ENCODE results near the gene PFDN6. TPM values are rescaled to one million over a fixed set of nuclear protein-coding genes. Genes with fewer than 3 reads are reported as not detected.

The PFDN6 gene
- total and polyA plus RNA-seq, 9 of the 15 experiments (the other 6 are each of a cell fraction or from before 2014, with no cell fraction given): 6.8 to 475 (median 216) TPM

DNA sequence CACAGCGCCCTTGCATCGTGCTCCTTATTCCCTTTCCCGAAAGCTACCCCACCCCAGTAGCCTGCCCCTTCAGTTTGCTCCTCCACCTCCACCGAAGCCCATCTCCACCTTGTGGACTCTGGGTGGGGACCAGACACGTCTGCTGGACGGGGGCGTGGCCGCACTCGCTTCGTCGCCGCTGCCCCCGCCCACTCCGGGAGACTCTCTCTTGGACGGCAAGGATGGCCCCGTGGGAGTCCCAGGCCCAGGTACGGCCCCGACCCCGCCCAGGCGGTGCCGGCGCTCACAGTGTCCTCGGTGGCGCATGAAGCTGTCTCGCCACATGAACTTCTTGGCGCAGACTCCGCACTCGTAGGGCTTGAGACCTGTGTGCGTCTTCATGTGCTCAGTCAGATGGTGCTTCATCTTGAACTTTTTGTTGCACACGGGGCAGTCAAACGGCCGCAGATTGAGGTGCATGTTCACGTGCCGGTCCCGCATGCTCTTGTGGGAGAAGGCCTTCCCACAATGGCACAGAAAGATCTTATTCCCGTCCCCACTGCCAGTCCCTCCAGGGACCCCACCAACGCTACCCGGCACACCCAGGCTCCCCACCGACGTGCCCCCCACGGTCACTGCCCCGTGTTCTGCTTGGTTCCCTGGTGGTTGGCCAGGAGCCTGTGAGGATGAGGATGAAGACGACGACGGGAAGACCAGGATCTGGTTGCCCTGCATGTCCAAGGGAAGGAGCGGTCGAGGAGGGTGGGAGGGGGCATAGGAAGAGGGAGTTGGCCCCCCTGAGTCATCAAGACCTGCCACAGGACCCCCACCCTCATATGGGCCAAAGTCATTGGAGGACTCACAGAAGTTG is 25.8 kb downstream of the PFDN6 start (continued):
- TF ChIP-seq ATF6 (CRISPR knock-in tag; IDR thresholded peaks at IDR 0.05) (0 out of 2 replicates have a peak, but pooled peaks have one; percentile 32), ZKSCAN8 (CRISPR knock-in tag; IDR thresholded peaks at IDR 0.05) (no peak), ARHGAP35 (IDR thresholded peaks at IDR 0.05; ENCODE audit: partially characterized antibody) (no peak), ZFP91 (CRISPR knock-in tag; IDR thresholded peaks at IDR 0.05) (0 out of 2 replicates have a peak, but pooled peaks have one; percentile 19), ZNF699 (CRISPR knock-in tag; IDR thresholded peaks at IDR 0.05; ENCODE audit: insufficient replicate concordance) (no peak), HMGN3 (IDR thresholded peaks at IDR 0.05; ENCODE audit: borderline replicate concordance, extremely low read depth, insufficient read length, low read depth, low read length) (peak; percentile 57), NCOR1 (IDR thresholded peaks at IDR 0.05) (peak; percentile 3; the same call in 1 of the 2 replicates), POLR2G (IDR thresholded peaks at IDR 0.05; ENCODE audit: low read depth, low read length) (peak; percentile 79), ATF1 (CRISPR knock-in tag; IDR thresholded peaks at IDR 0.05) (no peak), ATF1 (tag; IDR thresholded peaks at IDR 0.05) (peak; percentile 84), SIN3A (IDR thresholded peaks at IDR 0.05; ENCODE audit: borderline replicate concordance in 2 of 2, control insufficient read depth in 1 of 2, low read depth in 2 of 2, low read length in 2 of 2) (peak in 1 of 2 experiments; percentile 66; a peak in 2 of 4 replicates), SMAD2 (IDR thresholded peaks at IDR 0.05; ENCODE audit: low read depth, low read length) (no peak), TFAP4 (CRISPR knock-in tag; IDR thresholded peaks at IDR 0.05; ENCODE audit: borderline replicate concordance) (no peak; the same call in 1 of the 2 replicates), ZNF165 (CRISPR knock-in tag; IDR thresholded peaks at IDR 0.05; ENCODE audit: borderline replicate concordance) (peak; percentile 34; the same call in 1 of the 2 replicates), MNT (conservative IDR thresholded peaks at IDR 0.05) (peak; percentile 57 to 65; a peak in 1 of 4 replicates), FOS (IDR thresholded peaks at IDR 0.05; ENCODE audit: extremely low read depth, insufficient read length) (no peak), SAFB (IDR thresholded peaks at IDR 0.05; ENCODE audit: borderline replicate concordance, low read depth, low read length) (no peak)
- TF ChIP-seq, protein P1, sequence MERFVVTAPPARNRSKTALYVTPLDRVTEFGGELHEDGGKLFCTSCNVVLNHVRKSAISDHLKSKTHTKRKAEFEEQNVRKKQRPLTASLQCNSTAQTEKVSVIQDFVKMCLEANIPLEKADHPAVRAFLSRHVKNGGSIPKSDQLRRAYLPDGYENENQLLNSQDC (CRISPR knock-in tag; IDR thresholded peaks at IDR 0.05): no peak
- TF ChIP-seq, protein P2, sequence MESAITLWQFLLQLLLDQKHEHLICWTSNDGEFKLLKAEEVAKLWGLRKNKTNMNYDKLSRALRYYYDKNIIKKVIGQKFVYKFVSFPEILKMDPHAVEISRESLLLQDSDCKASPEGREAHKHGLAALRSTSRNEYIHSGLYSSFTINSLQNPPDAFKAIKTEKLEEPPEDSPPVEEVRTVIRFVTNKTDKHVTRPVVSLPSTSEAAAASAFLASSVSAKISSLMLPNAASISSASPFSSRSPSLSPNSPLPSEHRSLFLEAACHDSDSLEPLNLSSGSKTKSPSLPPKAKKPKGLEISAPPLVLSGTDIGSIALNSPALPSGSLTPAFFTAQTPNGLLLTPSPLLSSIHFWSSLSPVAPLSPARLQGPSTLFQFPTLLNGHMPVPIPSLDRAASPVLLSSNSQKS (CRISPR knock-in tag; IDR thresholded peaks at IDR 0.05): no peak

All from K562 (cell line).